Activated T-cell treated with anti-CD3 and anti-CD28 coated beads, Interleukin-2, amount 50 U/mL, for 4 hours (primary cell): ENCODE measurements around the gene SLAMF8. TPM values are rescaled to one million over a fixed set of nuclear protein-coding genes. Genes with fewer than 3 reads are reported as not detected.

Source experiments
- ATAC-seq, 2 donors: fragments of 200-7000 bp; cut with Tn5 transposase; one replicate each; pipeline ENCODE4 v1.10.0; 2021
- DNase-seq: peaks from one replicate; pipeline ENCODE4 v3.0.0-alpha.2; 2020
- H3K27me3 Mint-ChIP-seq: one replicate; pipeline ENCODE4 v1.8.0; 2021; ENCODE audit warnings: low read depth, mixed read lengths
- H3K36me3 Mint-ChIP-seq: one replicate; pipeline ENCODE4 v1.8.0; 2022; ENCODE audit warnings: mixed read lengths; ENCODE audit not compliant: insufficient read depth
- H3K4me1 Mint-ChIP-seq: one replicate; pipeline ENCODE4 v1.8.0; 2021; ENCODE audit warnings: low read depth, mixed read lengths
- H3K4me3 Mint-ChIP-seq: one replicate; pipeline ENCODE4 v1.8.0; 2021; ENCODE audit warnings: mild to moderate bottlenecking, moderate library complexity, mixed read lengths
- H3K9me3 Mint-ChIP-seq: one replicate; pipeline ENCODE4 v1.8.0; 2021; ENCODE audit warnings: mixed read lengths
- total RNA-seq, 3 donors: library from RNA; stranded (reverse); gene quantifications; one replicate each; pipeline ENCODE4 v1.2.1, GENCODE V29; 2021

SLAMF8 gene
- total RNA-seq, 3 donors from 2014 or later = 0.98 to 1.3 (median 1.2) TPM

DNA sequence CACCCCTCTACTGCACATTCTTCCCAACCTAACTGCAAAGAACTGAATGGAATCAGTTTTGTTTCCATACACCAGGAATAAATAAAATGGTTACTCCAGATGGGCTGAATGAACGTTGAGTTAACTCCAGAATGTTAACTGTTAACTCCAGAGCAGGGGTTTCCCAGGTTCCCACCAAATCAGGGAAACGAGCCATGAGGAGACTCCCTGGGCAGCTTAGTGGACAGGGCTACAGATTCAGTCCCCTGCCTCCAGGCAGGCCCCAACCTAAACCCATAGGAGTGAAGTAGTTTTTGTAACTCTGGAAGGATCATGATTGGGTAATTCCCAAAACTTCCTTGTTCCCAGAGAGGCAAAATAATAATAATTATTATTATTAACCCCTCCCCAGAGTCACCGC, 21.7 kb downstream of the SLAMF8 start:
- no peak for DNase-seq
- no peaks in the 10 kb centered on the region for H3K9me3 Mint-ChIP-seq
- no peaks in the 10 kb centered on the region for H3K27me3 Mint-ChIP-seq
- no peaks in the 10 kb centered on the region for H3K36me3 Mint-ChIP-seq
- ATAC-seq = no peak
- peaks cover 5% of the 10 kb centered on the region for H3K4me1 Mint-ChIP-seq
- H3K4me3 Mint-ChIP-seq = no peak overlapping the region

DNA sequence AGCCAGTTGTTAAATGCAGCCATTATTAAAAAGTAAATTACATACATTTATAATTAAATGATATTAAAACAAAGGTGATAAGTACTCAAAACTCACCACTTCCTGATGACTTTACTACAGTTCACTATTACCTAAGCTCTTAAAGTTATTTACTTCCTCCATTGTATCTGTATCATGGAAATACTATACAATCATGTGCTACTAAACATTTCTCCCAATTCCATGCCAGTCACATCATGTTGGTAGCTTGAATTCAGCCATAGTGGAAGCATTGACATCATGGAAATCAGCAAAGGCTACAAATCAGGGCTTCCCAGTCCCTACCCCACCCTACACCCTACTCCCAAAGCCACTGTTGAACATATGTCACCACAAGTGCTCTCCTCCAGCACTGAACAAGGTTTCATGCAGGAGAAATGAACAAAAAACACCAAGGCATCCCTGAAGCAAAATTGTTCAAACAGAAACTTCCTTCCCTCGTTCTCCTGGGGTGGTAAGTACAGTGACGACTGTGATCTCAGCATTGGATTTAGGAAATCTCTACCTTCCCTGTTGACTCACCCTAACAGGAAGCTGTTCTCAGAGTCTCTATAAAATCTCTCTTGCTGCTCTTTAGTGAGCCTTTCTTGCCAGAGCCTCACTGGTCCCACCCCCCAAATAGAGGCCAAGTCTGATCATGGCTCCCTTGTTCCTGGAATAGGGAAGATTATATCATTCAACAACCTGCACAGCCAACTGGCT, 23.1 kb downstream of the SLAMF8 start:
- no peaks in the 10 kb centered on the region for H3K9me3 Mint-ChIP-seq
- no peak overlapping the region for H3K4me3 Mint-ChIP-seq
- no peaks in the 10 kb centered on the region for H3K27me3 Mint-ChIP-seq
- ATAC-seq (no peak), DNase-seq (no peak)
- peaks cover 11% of the 10 kb centered on the region for H3K4me1 Mint-ChIP-seq
- no peaks in the 10 kb centered on the region for H3K36me3 Mint-ChIP-seq

DNA sequence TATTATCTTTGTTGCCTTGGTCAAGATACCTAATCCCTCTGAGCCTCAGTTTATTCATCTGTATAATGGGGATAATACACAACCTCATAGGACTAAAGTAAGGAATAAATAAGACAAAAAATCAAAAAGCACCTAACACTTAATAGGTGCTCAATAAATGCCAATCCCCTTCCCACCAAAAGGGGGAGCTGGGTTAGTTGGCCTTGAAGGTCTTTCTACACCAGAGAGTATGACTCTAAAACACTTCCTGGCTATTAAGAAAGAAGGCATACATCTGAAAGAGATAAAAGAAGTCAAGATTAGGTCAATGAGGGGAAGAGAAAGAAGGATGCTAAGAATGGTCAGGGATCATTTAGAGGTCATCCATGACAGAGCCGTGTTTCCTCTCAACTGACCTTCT, 24.7 kb downstream of the SLAMF8 start:
- DNase-seq (no peak), ATAC-seq (no peak)
- no peaks in the 10 kb centered on the region for H3K27me3 Mint-ChIP-seq
- no peaks in the 10 kb centered on the region for H3K9me3 Mint-ChIP-seq
- no peaks in the 10 kb centered on the region for H3K36me3 Mint-ChIP-seq
- peaks cover 16% of the 10 kb centered on the region for H3K4me1 Mint-ChIP-seq
- H3K4me3 Mint-ChIP-seq = no peak overlapping the region

DNA sequence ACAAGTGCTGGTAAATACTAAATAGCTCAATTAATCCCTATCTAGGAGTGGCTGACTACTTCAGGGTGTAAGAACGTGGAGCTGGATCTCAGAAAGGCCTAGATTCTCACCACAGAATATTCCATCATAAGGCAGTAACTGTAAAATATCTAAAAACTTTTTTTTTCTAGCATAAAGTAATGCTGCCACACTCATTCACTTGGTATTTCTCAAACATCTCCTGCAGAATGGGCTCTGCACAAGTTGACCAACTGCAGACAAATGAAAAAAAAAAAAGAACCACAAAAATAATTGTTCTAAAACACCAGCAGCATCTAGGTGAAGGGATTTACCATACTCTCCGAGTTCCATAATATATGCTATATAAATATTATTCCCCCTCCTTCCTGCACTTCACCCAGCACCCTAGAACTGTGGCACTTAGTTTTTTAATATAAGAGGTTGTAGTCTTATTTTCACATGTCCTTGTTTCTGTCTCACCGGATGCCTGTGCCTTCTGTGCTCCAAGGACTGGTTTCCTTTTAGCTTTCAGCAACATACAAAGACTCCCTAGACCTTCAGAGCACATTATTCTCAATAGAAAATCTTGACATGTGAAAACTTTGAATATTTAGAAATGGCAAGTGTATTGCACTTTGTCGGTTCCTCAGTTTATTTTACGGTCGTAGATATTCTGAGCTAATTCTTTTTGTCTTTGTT, 26.9 kb downstream of the SLAMF8 start:
- no peaks in the 10 kb centered on the region for H3K9me3 Mint-ChIP-seq
- H3K4me3 Mint-ChIP-seq = peak overlapping the region; percentile 81
- ATAC-seq (no peak), DNase-seq (no peak)
- H3K4me1 Mint-ChIP-seq = peaks cover 16% of the 10 kb centered on the region
- no peaks in the 10 kb centered on the region for H3K27me3 Mint-ChIP-seq
- no peaks in the 10 kb centered on the region for H3K36me3 Mint-ChIP-seq

DNA sequence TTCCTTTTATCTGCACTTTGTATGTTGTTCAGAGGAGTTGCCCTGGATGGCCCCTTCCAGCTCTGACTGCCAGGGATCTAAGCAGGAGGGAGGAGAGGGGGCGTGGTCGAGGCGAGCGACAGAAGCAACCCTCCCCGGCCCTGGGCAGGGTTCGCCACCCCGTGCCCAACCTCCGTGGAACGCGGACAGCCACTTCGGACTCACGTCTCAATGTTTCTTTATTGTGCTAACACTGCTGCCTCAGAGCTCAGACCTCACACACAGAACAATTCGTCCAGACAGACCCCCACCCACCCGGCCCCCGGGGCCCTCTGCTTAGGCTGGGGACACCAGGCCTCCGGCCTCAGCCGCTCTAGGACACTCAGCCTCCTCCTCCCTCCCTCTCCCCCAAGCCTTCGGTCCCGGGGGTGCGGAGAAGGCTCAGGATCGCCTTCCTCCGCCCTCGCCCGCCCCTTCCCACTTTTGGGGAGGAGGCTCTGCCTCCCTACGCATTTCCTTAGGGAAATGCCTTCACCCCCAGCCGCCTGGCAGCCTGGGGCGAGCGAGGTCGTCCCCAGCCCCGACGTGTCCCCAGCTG, 27.5 kb downstream of the SLAMF8 start:
- DNase-seq = no peak
- Mint-ChIP-seq H3K4me1 (peaks cover 16% of the 10 kb centered on the region), H3K4me3 (peak overlapping the region; percentile 81), H3K27me3 (no peaks in the 10 kb centered on the region), H3K9me3 (no peaks in the 10 kb centered on the region), H3K36me3 (no peaks in the 10 kb centered on the region)
- peak; percentile 11 to 20 for ATAC-seq

DNA sequence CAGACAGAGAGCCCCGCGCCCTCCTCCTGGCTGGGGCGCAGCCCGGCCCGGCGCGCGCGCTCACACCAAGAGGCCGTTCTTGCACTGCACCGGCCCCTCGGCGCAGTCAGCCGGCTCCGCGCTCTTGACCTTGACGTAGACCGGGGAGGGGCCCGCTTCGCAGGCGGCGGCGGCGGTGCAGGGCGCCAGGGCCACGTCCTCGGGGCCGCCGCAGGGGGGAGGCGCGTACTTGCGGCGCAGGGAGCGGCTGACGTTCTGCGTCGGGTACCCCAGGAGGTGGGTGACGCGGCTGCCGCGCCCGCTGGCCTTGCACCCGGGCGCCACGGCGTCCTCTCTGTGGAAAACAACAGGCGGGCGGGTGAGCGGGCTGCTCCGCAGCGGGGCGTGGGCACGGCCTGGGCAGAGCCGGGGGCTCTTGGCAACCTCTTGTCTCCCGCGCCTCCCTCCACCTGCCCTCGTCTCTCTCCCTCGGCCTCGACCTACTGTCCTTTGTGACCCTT, 28.1 kb downstream of the SLAMF8 start:
- Mint-ChIP-seq H3K4me3 (peak overlapping the region; percentile 88), H3K4me1 (peaks cover 16% of the 10 kb centered on the region), H3K36me3 (no peaks in the 10 kb centered on the region), H3K9me3 (no peaks in the 10 kb centered on the region), H3K27me3 (no peaks in the 10 kb centered on the region)
- peak; percentile 63 for DNase-seq
- peak; percentile 97 for ATAC-seq

DNA sequence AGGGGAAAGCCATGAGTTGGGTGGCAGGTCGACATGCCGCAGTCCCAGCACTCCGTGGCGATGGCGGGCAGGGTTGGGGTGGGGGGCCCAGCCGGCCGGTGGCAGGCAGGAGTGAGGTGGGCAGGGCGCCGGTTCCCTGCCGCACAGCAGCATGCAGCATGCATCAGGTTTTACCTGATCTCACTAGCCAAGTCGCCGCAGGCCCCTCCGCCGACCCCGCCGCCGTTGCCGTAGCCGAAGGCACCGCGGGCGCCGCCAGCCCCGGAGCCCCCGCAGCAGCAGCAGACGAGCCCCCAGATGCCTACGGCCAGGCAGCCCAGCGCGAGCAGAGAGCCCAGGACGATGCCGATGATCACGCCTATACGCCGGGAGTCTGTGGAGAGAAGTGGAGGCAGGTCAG, 29.0 kb downstream of the SLAMF8 start:
- ATAC-seq (no peak), DNase-seq (no peak)
- H3K9me3 Mint-ChIP-seq = no peaks in the 10 kb centered on the region
- peak overlapping the region; percentile 88 for H3K4me3 Mint-ChIP-seq
- H3K36me3 Mint-ChIP-seq = no peaks in the 10 kb centered on the region
- peaks cover 16% of the 10 kb centered on the region for H3K4me1 Mint-ChIP-seq
- H3K27me3 Mint-ChIP-seq = no peaks in the 10 kb centered on the region

DNA sequence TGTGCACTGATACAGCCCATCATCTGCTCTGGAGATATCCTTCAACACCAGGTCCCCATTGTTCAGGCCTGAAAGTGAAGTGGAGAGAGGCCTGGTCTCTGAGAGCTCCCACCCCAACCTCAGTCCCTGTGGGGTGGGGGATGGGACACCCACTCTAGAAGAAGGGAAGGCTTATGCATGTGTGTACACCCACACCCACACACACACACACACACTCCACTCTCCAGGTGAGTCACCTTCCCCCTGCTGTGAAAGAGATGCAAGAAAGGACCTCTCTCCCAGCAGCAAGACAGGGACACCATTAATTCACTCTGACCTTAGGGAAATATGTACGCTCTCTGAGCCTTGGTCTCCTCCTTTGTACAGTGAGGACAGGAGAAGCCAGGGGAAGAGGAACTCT, 29.9 kb downstream of the SLAMF8 start:
- DNase-seq = no peak
- H3K4me1 Mint-ChIP-seq = peaks cover 14% of the 10 kb centered on the region
- no peaks in the 10 kb centered on the region for H3K9me3 Mint-ChIP-seq
- no peaks in the 10 kb centered on the region for H3K36me3 Mint-ChIP-seq
- no peak overlapping the region for H3K4me3 Mint-ChIP-seq
- no peaks in the 10 kb centered on the region for H3K27me3 Mint-ChIP-seq
- no peak for ATAC-seq

DNA sequence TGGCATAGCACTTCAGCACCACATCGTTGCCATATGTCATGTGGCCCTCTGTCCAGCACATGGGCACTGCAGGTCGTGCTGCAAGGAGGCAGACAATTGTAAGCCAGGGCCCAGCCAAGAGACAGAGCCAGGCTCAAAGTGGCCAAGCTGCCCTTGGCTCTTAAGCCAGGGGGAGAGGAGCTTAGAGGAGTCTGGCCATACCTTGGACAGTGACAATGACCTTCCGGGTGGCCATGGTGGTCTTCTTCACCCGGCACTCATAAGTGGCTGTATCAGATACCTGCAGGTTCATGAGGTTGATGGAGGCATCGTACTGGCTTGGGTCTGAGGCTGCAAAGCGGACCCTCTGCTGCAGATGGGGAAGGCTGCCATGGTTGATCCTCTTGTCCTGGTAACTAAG, 31.2 kb downstream of the SLAMF8 start:
- H3K36me3 Mint-ChIP-seq = no peaks in the 10 kb centered on the region
- H3K27me3 Mint-ChIP-seq = no peaks in the 10 kb centered on the region
- H3K4me3 Mint-ChIP-seq = no peak overlapping the region
- peaks cover 11% of the 10 kb centered on the region for H3K4me1 Mint-ChIP-seq
- ATAC-seq (no peak), DNase-seq (no peak)
- H3K9me3 Mint-ChIP-seq = no peaks in the 10 kb centered on the region

DNA sequence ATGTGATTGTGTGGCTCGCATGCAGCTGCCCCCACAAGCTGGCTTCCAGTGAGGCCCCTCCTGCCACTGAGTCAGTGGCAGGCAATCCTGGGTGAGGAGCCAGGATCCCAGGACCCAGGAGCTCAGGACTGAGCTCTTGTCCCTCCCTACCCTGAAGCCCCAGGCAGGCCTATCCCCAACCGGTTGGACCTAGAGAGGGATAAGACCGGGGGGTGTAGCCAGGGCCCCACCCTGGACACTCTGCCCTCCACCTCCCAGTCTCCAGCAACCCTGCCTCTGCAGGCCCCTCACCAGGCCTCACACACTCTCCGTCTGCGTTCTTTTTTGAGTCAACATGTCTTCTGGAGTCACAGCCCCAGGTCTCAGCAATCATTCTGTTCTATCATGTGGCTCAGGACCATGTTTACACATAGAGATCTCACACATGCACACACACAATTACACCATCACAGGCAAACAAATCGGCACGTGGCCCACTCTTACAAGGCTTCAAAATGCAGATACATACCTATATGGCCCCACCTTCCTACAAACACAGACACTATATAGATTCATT, 33.2 kb downstream of the SLAMF8 start:
- Mint-ChIP-seq H3K4me3 (no peak overlapping the region), H3K9me3 (no peaks in the 10 kb centered on the region), H3K27me3 (no peaks in the 10 kb centered on the region), H3K36me3 (no peaks in the 10 kb centered on the region), H3K4me1 (peaks cover 5% of the 10 kb centered on the region)
- ATAC-seq = no peak
- DNase-seq = no peak

DNA sequence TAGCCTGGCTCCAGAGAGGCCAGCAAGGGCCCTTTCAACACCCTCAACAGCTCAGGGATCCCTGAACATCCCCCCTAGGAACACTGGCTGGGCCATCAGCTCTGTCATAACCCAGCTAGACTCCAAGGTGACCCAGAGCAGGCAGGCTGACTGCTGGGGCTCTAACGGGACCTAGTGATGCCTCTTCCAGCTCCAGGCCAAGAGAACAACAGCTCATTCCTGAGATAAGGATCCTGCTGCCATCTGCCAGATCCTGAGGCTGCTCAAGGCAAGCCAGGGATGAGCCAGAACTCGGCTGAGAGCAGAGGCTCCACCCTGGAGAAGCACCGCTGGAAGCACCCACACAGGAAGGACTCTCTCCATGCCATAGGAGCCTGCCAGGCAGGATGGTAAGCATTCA, 33.8 kb downstream of the SLAMF8 start:
- Mint-ChIP-seq H3K36me3 (no peaks in the 10 kb centered on the region), H3K9me3 (no peaks in the 10 kb centered on the region), H3K4me1 (peaks cover under 1% of the 10 kb centered on the region), H3K4me3 (no peak overlapping the region), H3K27me3 (no peaks in the 10 kb centered on the region)
- DNase-seq (no peak), ATAC-seq (no peak)

DNA sequence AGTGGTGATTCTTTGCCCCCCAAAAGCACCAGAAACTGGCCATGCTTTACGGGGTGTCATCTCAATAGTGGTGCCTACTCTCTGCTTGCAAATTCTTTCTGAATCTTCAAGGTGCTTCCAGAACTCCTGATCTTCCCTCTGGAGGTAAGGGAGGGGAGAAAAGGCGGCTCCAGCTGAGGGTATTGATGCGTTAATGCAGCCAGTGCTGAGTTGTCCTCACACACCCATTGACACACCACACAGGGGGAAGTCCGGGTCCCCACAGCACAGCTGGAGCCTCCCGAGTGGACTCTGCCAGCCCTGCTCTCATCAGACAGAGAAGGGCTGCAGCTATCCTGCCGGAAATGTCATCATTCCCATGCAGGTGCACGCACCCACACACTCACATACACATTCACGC, 34.5 kb downstream of the SLAMF8 start:
- H3K9me3 Mint-ChIP-seq = no peaks in the 10 kb centered on the region
- DNase-seq (no peak), ATAC-seq (no peak)
- no peaks in the 10 kb centered on the region for H3K27me3 Mint-ChIP-seq
- H3K4me1 Mint-ChIP-seq = peaks cover 1% of the 10 kb centered on the region
- H3K4me3 Mint-ChIP-seq = no peak overlapping the region
- no peaks in the 10 kb centered on the region for H3K36me3 Mint-ChIP-seq

DNA sequence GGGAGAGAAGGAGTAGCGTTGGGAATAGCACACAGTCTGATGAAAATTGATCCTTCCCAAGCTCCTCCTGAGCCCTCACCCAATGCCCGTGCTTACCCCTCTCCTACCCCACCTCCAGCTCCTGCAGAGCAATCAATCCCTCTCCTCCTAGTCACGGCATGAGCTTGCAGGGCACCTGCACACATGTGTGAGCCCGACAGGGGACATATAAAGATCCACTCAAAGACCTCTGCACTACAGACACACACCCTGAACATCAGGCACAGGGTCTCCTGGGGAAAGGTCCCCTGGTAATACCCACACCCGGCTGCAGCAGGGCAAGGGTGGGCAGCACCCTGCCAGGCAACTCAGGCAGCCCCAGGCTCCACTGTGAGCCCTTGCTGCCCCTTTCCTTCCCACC, 35.4 kb downstream of the SLAMF8 start:
- H3K36me3 Mint-ChIP-seq = no peaks in the 10 kb centered on the region
- no peaks in the 10 kb centered on the region for H3K27me3 Mint-ChIP-seq
- no peak overlapping the region for H3K4me3 Mint-ChIP-seq
- H3K9me3 Mint-ChIP-seq = no peaks in the 10 kb centered on the region
- H3K4me1 Mint-ChIP-seq = peaks cover 9% of the 10 kb centered on the region
- DNase-seq (no peak), ATAC-seq (no peak)

DNA sequence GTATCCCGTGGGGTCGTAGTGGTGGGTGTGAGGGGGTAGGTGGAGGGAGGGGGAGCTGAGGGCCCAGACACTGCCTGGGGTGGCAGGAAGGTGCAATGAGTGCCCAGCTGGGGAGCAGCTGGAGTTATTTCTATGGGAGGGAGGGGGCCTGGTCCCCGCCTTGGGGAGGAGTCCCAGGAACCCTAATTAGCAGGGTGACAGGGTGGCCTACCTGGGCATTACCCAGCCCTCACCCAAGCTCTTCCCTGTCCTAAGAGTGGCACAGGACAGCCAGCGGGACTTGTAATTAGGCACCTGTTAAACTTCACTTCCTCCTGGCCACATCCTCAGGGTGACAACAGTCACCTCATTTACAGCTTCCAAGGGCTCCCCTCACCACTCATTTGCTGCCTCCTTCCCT, 35.9 kb downstream of the SLAMF8 start, which contains the start of gene VSIG8:
Gene VSIG8, minus strand, starts transcription at position 101 of the 400 bp plus-strand sequence. CDS start 136 bp downstream, outside the sequence.
- Mint-ChIP-seq H3K27me3 (no peaks in the 10 kb centered on the region), H3K9me3 (no peaks in the 10 kb centered on the region), H3K4me3 (no peak within 1 kb of the TSS), H3K4me1 (peaks cover 11% of the 10 kb centered on the region), H3K36me3 (no peaks in the 10 kb centered on the region)
- ATAC-seq (no peak), DNase-seq (no peak)
